PC-9 (cell line): Measurements from ENCODE around the gene DLK1. TPM values are rescaled to one million over a fixed set of nuclear protein-coding genes. Genes with fewer than 3 reads are reported as not detected.

ENCODE experiments used
- BruUV-seq: library from RNA; stranded (reverse); fragments of 400-500 nt; replicated peaks from 2 replicates; lab custom pipeline; 2021; lab: Mats Ljungman, UMichigan
- CTCF ChIA-PET: fragments of 300-600 bp; sonication (Branson Sonifier 250); formaldehyde crosslinking; loops from one replicate; lab custom pipeline; 2022; ENCODE audit warnings: antibody characterized with exemption; lab: Charles Lee
- POLR2A ChIA-PET: fragments of 300-600 bp; sonication (Branson Sonifier 250); formaldehyde crosslinking; loops from one replicate; lab custom pipeline; 2022; ENCODE audit warnings: antibody characterized with exemption; ENCODE audit not compliant: unreplicated experiment; lab: Charles Lee
- DNase-seq, 2 experiments: peaks; one replicate each; pipeline versions ENCODE4 v3.0.0 to v3.0.0-alpha.2; 2015 to 2022; ENCODE audit warnings: mixed read lengths in 1 of 2
- H2AFZ ChIP-seq: fragments of 200-600 bp; sonication (generic); 2 replicates; pipeline ENCODE4 v1.8.1; 2017; ENCODE audit warnings: antibody characterized with exemption
- H3F3A ChIP-seq: fragments of 200-600 bp; sonication (generic); 2 replicates; pipeline ENCODE4 v1.8.1; 2017; ENCODE audit warnings: antibody characterized with exemption, mild to moderate bottlenecking, low read depth; ENCODE audit not compliant: insufficient read depth
- H3K27ac ChIP-seq: fragments of 200-600 bp; sonication (generic); 2 replicates; pipeline ENCODE4 v1.6.1; 2016; ENCODE audit warnings: mixed run types
- H3K27me3 ChIP-seq: fragments of 200-600 bp; sonication (generic); 2 replicates; pipeline ENCODE4 v1.6.1; 2016; ENCODE audit warnings: low read depth, mixed run types; ENCODE audit not compliant: insufficient read depth
- H3K36me3 ChIP-seq: fragments of 200-600 bp; sonication (generic); 2 replicates; pipeline ENCODE4 v1.6.1; 2016; ENCODE audit warnings: low read depth, mixed run types
- H3K4me1 ChIP-seq: fragments of 200-600 bp; sonication (generic); replicated peaks from 2 replicates; pipeline ENCODE4 v1.6.1; 2016; ENCODE audit warnings: mixed run types; ENCODE audit not compliant: insufficient read depth
- H3K4me2 ChIP-seq: fragments of 200-600 bp; sonication (generic); 2 replicates; pipeline ENCODE4 v1.6.1; 2017; ENCODE audit warnings: mixed run types
- H3K4me3 ChIP-seq: fragments of 200-600 bp; sonication (generic); 2 replicates; pipeline ENCODE4 v1.6.1; 2016; ENCODE audit warnings: mixed run types
- H3K79me2 ChIP-seq: fragments of 200-600 bp; sonication (generic); 2 replicates; pipeline ENCODE4 v1.6.1; 2017; ENCODE audit warnings: low read depth, mixed run types
- H3K9me2 ChIP-seq: fragments of 200-600 bp; sonication (generic); 2 replicates; pipeline ENCODE4 v1.8.1; 2017; ENCODE audit warnings: mild to moderate bottlenecking; ENCODE audit not compliant: insufficient read depth
- H3K9me3 ChIP-seq: fragments of 200-600 bp; sonication (generic); 2 replicates; pipeline ENCODE4 v1.8.1; 2016; ENCODE audit warnings: low read depth; ENCODE audit not compliant: insufficient read depth
- H4K20me1 ChIP-seq: fragments of 200-600 bp; sonication (generic); 2 replicates; pipeline ENCODE4 v1.8.1; 2017; ENCODE audit not compliant: insufficient read depth
- intact Hi-C: fragments of 100-400 bp; cut with micrococcal nuclease; formaldehyde crosslinking; loops from one replicate; pipeline ENCODE4 v1.10.0; 2022; ENCODE audit not compliant: unreplicated experiment
- total RNA-seq: library from RNA; stranded (reverse); gene quantifications from 2 replicates; pipeline ENCODE4 v1.2.3, GENCODE V29; 2021
- TF ChIP-seq, protein P1 (sequence below): fragments of 200-600 bp; sonication (generic); conservative IDR thresholded peaks from 2 replicates; pipeline ENCODE4 v1.6.1; 2017; ENCODE audit warnings: mixed run types, antibody characterized with exemption, mild to moderate bottlenecking, moderate library complexity

The DLK1 gene
- total RNA-seq, 1 experiment from 2014 or later: not detected

GRCh38 chr14:100787659-100788058, 61.0 kb downstream of the DLK1 start:
- ChIA-PET POLR2A (no interaction called here), CTCF (no interaction called here)
- H3K9me3 ChIP-seq: no peaks in the 10 kb centered on the region
- no peak overlapping the region for H3K27ac ChIP-seq
- H3K4me2 ChIP-seq: no peak overlapping the region
- intact Hi-C loops: no loop called here
- BruUV-seq: no TSS peak
- no peaks in the 10 kb centered on the region for H3K4me1 ChIP-seq
- no peak overlapping the region for H3K4me3 ChIP-seq
- DNase-seq: no peak
- no peaks in the 10 kb centered on the region for H3K9me2 ChIP-seq
- no peaks in the 10 kb centered on the region for H4K20me1 ChIP-seq
- no peaks in the 10 kb centered on the region for H3K36me3 ChIP-seq
- TF ChIP-seq, protein P1, sequence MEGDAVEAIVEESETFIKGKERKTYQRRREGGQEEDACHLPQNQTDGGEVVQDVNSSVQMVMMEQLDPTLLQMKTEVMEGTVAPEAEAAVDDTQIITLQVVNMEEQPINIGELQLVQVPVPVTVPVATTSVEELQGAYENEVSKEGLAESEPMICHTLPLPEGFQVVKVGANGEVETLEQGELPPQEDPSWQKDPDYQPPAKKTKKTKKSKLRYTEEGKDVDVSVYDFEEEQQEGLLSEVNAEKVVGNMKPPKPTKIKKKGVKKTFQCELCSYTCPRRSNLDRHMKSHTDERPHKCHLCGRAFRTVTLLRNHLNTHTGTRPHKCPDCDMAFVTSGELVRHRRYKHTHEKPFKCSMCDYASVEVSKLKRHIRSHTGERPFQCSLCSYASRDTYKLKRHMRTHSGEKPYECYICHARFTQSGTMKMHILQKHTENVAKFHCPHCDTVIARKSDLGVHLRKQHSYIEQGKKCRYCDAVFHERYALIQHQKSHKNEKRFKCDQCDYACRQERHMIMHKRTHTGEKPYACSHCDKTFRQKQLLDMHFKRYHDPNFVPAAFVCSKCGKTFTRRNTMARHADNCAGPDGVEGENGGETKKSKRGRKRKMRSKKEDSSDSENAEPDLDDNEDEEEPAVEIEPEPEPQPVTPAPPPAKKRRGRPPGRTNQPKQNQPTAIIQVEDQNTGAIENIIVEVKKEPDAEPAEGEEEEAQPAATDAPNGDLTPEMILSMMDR: no peak
- H2AFZ ChIP-seq: no peak overlapping the region
- no peaks in the 10 kb centered on the region for H3K79me2 ChIP-seq
- no peaks in the 10 kb centered on the region for H3F3A ChIP-seq
- H3K27me3 ChIP-seq: peaks cover 35% of the 10 kb centered on the region

Other genes starting within 250 kb of the DLK1 start
- gene BEGAIN, start 139.5 kb upstream of the DLK1 start, total RNA-seq: not detected in 2 replicates
- not detected in 2 replicates for gene MEG3, start 99.2 kb downstream of the DLK1 start, total RNA-seq
- not detected in 2 replicates for gene RTL1, start 176.8 kb downstream of the DLK1 start, total RNA-seq